ENCODE data around the gene ZNF548. TPM values are rescaled to one million over a fixed set of nuclear protein-coding genes. Genes with fewer than 3 reads are reported as not detected.
"Not testable (repeated sequence)": the region's sequence is repeated elsewhere in the genome, so short reads cannot be mapped to it uniquely, and the experiment has no call there.

ZNF548 gene
- total RNA-seq (2014; rRNA removed) = 12.6 and 14.5 TPM in 2 replicates
- 3.9 TPM for polyA plus RNA-seq (2012)

DNA sequence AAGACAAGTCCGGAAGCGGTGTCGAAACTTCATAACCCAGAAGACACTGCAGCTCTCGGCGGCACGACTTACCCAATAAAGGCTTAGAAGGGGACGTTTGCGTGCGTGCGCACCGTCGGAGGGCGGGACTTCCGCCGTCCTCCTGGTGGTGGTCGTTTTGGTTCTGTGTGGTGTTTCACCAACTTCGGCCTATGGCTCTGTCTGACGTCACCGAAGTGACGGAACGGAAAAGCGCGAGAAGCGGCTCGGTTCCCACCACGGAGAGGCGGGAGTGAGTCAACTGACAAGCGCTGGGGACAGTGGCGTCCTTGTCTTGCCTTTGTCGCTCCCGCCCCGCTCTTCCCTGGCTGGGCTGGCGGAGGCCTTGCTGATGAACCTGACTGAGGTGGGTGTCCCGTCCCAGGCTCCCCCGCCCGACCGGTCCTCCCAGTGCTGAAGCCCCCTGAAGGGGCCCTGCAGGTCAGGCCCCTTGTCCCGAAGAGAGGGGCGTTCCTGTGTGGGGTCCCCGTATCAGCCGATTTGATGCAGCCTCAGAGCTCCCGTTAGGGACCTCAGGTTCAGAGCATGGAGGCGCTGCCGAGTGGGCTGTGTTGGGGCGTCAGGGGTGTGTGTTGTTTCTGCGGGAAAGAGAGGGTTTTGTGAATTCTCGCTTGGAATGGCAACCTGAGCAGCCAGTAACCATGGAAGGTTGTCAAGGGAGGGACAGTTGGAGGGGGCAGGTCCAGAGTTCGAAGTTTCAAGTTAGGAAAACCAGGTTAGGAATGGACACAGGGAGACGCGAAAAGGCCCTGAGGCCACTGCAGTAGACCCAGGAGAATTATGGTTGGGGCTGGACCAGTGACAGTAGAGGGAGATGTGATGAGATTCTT, at the start of gene ZNF548:
Gene ZNF548 (plus strand): TSS at position 125 of the 869 bp plus-strand sequence. CDS start 246 bp downstream, at position 371.
- DNase-seq (ENCODE audit: low read depth) = peak; percentile 99

DNA sequence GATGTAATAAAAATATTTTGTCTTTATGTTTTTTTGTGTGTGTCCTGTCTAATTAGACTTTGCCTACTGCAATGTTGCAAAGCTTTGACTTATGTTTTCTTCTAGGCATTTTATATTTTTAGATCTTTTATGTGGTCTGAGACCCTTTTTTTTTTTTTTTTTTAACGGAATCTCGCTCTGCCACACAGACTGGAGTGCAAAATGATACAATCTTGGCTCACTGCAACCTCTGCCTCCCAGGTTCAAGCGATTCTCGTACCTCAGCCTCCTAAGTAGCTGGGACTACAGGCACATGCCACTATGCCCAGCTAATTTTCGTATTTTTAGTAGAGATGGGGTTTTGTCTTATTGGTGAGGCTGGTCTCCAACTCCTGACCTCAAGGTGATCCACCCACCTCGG, 47.1 kb upstream of the ZNF548 start:
- no peak for DNase-seq (ENCODE audit: low read depth)

DNA sequence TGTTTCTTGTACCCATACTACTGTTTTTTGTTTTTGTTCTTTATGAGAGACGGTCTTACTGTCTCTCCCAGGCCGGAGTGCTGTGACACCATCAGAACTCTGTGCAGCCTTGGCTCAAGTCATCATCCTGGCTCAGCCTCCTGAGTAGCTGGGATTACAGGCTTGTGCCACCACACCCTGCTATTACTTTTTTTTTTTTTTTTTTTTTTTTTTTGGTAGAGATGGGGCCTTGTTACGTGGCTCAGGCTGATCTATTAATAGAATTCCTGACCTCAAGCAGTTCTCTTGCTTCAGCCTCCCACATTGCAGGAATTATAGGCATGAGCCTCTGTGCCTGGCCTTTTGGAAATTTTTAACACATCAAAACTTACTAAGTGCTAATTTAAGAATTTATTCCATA, 41.5 kb upstream of the ZNF548 start:
- DNase-seq (ENCODE audit: low read depth) = peak; percentile 58

DNA sequence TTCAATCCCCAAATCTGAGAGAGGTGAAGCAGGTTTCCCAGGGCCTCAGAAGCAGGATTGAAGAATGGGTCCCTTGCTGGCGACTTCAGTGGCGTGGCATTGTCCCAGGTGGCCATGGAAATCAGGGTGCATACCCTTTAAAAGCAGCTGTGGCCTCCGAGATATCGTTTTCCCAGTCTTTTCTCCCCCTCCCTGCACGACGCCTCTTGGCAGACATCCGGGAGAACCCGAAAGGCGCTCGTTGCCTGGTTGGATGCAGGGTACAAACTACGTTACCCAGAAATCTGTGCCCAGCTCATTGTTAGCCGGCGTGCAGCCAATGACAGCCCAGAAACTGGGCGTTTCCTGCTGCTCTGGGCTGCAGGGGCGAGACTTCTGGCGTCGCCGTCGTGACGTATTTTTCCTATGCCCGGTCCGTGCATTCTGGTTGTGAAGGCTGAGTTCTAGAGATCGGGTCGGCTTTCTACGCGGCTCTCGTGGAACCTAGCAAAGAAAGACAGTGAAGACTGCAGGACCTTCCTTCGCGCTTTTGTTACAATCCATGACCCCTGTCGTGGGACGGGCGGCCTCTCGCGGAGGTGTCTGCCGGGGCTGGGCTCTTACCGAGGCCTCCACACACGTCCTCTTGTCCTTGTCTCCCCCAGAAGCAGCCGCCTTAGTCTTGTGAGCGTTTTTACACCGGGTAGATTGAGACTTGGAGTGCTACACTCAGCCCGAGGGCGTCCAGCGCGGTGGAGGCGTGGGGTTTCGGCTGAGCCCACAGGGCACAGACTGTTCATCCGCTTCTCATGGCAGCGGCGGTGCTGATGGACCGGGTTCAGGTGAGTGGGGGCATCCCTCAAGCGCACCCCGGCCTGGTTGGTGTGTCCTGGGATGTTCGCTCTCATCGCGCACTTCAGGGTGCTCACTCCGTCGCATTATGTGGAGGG, 38.5 kb upstream of the ZNF548 start, which contains the start of gene ZNF304:
Gene ZNF304 (plus strand): TSS at position 395 of the 929 bp plus-strand sequence. CDS start 394 bp downstream, at position 789.
- DNase-seq (ENCODE audit: low read depth) = peak; percentile 96

DNA sequence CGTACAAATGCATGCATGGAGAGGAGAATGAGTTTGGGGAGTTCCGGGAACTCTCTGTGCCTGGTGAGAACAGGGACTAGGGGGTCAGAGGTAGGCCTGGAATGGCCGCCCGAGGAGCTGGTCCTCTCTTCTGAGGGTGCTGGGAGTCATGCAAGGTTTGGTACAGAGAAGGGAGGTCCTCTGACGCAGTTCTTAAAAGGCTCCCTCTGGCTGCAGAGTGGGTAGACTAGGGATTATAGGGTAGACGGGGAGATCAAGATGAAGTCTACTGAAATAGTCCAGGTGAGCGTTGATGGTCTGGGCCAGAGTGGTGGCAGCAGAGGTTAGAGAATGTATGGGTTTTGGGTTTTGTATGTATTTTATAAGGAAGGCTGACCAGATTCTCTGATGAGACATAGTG, 37.8 kb upstream of the ZNF548 start:
- DNase-seq (ENCODE audit: low read depth) = peak; percentile 9

DNA sequence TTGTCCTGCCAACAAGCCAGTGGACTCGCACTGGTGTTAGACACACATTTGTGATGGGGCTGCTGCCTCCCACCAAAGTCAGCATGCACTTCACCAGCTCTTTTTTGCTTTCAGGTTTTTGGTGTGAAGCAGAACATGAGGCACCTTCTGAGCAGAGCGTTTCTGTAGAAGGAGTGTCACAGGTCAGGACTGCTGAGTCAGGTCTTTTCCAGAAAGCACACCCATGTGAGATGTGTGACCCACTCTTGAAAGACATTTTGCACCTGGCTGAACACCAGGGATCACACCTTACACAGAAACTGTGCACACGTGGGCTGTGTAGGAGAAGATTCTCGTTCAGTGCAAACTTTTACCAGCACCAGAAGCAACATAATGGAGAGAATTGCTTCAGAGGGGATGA, 33.7 kb upstream of the ZNF548 start:
- DNase-seq (ENCODE audit: low read depth) = no peak

DNA sequence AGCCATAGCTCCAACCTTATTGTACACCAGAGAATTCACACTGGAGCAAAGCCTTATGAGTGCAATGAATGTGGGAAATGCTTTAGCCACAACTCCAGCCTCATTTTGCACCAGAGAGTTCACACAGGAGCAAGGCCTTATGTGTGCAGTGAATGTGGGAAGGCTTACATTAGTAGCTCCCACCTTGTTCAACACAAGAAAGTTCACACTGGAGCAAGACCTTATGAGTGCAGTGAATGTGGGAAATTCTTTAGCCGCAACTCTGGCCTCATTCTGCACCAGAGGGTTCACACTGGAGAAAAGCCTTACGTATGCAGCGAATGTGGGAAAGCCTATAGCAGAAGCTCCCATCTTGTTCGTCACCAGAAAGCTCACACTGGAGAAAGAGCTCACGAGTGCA, 32.2 kb upstream of the ZNF548 start:
- DNase-seq (ENCODE audit: low read depth) = no peak

DNA sequence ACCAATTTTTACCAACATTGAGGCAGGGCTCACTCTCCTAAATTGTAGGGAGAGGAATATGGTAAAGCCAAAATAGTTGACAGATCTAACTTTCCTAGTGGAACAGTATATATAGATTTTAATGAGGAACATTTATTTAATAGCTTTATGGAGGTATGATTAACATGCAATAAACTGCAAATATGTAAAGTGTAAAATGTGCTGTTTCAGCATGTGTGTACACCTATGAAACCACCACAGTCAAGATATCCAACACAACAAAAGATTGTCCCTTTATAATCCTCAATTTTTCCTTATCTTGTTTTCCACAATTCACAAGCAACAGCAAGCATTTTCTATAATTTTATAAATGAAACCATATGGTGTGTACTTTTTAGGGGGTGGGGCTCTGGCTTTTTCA, 30.4 kb upstream of the ZNF548 start:
- DNase-seq (ENCODE audit: low read depth) = no peak

DNA sequence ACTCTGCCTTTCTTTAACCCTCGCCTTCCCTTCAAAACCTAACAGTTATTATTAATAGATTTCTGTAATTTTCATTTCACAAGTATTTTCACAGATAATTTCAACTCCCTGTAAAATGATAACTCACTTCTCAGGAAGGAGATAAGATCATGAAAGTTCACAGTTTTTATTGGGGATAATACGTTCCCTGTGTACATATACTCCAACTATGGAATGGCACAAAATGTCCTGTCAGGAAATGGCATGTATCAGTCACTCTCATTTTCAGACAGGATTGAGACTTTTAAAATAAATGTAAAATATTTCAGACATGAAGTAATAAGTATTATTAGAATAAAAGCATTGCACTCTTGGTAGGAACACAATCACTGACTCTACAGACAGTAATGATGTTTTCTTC, 27.2 kb upstream of the ZNF548 start:
- DNase-seq (ENCODE audit: low read depth) = no peak

DNA sequence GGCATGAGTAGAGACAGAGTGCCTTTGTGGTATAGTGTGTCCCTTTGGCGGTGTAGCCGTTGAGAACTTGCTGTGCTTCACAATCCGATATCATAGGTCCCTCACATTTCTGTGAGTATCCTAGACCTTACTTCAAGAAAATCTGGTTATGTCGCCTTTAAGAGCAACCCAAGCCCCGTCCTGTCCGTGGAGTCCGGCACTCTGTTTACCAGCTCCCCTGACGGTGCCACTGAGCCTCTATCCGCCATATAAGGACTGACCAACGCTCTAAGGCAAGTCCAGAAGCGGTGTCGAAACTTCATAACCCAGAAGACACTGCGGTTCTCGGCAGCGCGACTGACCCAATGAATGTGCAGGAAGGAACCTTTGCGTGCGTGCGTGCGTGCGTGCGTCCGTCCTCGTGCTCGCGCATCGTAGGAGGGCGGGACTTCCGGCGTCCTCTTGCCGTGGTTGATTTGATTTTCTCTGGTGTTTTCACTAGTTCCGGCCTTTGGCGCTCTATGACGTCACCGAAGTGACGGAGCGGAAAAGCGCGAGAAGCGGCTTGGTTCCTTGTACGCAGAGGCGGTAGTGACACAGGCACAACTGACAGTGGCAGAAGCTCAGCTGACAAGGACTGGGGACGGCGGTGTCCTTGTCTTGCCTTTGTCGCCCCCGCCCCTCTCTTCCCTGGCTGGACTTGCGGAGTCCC, 26.5 kb upstream of the ZNF548 start, which contains the start of the genes TRAPPC2B and ZNF547:
Gene TRAPPC2B (plus strand): TSS at position 555 of the 691 bp plus-strand sequence. CDS start 1,283 bp downstream, outside the sequence.
Gene ZNF547 (plus strand): TSS at position 555 of the 691 bp plus-strand sequence. CDS start 5,005 bp downstream, outside the sequence.
- peak; percentile 99 for DNase-seq (ENCODE audit: low read depth)

DNA sequence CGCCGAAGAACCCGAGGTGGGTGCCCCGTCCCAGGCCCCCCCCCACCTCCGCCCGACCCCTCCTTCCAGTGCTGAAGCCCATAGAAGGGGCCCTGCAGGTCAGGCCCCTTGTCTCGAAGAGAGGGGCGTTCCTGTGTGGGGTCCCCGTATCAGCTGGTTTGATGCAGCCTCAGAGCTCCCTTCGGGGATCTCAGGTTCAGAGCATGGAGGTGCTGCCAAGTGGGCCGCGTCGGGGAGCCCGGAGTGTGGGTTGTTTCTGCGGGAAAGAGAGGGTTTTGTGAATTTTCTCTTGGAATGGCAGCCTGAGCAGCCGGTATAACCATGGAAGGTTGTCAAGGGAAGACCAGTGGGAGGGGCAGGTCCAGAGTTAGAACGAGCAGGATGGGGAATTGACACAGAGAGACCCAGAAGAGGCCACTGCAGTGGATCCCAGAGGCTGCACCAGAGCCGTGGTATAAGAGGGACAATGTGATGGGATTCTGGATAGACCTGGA, 25.9 kb upstream of the ZNF548 start:
- DNase-seq (ENCODE audit: low read depth) = no peak

DNA sequence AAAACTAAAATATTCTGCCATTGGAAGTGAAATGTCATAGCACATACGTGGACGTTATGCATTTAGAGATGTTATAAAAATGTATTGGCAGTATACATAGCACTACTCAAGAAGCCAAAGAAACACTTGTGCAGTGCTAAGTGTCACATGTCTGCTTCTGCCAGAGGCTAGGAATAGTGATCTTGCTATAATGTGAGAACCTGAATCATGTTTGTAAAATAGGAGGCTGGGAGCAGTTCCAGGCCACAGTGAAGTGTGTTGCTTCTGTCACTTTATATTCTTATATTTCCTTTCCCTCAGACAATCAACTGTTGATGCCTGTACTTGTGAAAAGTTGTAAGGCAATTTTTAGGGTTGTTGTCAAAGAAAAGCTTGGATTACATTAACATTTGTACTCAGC, 22.9 kb upstream of the ZNF548 start:
- DNase-seq (ENCODE audit: low read depth) = no peak

DNA sequence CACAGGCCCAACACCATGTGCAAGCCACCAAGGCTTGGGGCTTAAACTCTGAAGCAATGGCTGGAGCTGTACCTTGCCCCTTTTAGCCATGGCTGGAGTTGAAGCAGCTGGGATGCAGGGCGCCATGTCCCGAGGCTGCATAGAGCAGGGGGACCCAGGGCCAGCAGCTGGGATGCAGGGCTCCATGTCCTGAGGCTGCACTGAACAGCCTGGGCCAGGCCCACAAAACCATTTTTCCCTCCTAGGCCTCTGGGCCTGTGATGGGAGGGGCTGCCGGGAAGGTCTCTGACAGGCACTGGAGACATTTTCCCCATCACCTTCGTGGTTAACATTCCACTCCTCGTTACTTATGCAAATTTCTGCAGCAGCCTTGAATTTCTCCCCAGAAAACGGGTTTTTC, 15.5 kb upstream of the ZNF548 start:
- no peak for DNase-seq (ENCODE audit: low read depth)

DNA sequence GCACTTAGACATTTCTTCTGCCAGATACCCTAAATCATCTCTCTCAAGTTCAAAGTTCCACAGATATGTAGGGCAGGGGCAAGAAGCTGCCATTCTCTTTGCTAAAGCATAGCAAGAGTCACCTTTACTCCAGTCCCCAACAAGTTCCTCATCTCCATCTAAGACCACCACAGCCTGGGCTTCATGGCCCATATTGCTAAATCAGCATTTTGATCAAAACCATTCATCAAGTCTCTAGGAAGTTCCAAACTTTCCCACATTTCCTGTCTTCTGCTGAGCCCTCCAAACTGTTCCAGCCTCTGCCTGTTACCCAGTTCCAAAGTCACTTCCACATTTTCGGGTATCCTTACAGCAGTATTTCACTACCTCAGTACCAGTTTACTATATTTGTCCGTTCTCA, 15.0 kb upstream of the ZNF548 start:
- DNase-seq (ENCODE audit: low read depth) = not testable (repeated sequence)

DNA sequence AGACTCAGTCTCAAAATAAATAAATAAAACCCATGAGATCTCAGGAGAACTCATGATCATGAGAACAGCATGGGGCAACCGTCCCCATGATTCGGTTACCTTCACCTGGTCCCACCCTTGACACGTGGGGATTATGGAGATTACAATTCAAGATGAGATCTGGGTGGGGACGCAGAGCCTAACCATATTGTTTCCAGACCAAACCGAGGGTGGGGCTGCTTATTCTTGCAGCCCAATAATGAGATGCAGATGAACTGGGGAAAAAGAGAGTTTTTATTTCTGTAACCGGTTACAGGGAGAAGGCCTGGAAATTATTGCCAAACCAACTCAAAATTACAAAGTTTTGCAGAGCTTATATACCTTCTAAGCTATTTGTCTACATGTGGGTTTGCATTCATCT, 13.5 kb upstream of the ZNF548 start:
- no peak for DNase-seq (ENCODE audit: low read depth)

DNA sequence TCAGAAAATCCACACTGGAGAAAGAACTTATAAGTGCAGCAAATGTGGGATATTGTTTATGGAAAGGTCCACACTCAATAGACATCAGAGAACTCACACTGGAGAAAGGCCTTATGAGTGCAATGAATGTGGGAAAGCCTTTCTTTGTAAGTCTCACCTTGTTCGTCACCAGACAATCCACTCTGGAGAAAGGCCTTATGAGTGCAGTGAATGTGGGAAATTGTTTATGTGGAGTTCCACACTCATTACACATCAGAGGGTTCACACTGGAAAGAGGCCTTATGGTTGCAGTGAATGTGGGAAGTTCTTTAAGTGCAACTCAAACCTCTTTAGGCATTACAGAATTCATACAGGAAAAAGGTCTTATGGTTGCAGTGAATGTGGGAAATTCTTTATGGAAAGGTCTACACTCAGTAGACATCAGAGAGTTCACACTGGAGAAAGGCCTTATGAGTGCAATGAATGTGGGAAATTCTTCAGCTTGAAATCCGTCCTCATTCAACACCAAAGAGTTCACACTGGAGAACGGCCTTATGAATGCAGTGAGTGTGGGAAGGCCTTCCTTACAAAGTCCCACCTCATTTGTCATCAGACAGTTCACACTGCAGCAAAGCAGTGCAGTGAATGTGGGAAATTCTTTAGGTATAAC, 12.0 kb upstream of the ZNF548 start:
- no peak for DNase-seq (ENCODE audit: low read depth)

DNA sequence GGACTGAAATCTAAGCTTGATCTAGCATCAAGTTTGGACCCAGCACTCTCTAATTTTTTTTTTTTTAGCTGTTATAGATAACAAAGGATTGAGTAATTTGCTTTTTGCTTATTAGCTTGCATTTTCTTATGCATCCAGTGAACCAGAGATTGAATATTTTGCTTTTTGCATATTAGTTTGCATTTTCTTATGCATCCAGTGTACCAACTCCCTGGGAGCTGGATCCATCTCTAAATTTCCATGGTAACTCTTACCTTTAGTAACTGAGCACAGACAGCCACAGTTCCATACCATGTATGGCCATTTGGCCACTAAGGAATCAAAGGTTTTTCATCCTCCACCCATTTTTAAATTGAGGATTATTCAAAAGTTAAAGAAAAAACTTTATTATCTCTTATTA, 8.7 kb upstream of the ZNF548 start:
- no peak for DNase-seq (ENCODE audit: low read depth)

DNA sequence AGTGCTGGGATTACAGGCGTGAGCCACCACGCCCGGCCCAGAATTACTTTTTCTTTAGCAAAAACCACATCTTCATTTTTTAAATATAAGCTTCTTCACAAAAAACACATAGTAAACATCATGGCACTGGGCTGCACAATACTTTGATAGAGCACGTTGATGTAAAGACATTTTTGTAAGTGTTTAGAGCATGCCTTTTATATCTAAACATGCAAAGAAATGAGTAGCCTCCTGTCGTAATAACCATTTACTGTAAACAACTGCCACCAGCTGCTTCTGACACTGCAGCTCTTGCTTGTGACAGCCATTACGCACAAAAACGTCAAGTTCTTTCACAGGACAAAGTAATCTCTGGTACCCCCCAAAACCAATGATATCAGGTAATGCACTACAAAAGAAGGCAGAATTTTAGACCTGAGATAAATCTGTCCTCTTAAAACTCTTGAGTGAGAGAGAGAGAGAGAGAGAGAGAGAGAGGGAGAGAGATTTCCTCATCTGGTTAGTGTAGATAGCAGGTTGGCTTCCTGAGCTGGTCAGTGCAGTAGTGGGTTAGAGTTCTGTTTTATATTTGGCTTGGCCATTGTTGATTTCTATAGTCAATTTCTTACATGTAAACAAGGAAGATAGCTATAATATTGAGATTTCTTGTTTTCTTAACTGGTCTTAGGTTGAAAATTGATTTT, 6.7 kb upstream of the ZNF548 start:
- no peak for DNase-seq (ENCODE audit: low read depth)

DNA sequence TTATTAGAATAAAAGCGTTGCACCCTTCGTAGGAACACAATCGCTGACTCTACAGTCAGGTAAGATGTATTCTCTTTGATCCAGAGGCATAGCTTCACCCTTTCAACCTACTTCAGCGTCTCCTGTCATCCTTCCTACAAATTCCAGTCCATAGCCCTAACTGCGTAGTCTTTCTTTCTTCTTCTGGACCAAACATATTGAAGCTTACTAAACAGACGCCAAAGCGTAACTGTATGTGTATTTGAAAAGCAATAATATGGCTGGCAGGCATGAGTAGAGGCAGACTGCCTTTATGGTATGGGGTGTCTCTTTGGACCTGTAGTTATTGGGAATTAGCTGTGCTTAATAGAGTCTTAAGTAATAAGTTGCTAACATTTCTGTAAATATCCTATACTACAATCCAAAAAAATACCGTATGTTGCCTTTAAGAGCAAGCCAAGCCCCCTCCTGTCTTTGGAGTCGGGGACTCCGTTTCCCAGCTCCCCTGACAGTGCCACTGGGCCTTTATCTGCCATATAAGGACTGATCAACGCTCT, 392 bp upstream of the ZNF548 start:
- DNase-seq (ENCODE audit: low read depth) = no peak

DNA sequence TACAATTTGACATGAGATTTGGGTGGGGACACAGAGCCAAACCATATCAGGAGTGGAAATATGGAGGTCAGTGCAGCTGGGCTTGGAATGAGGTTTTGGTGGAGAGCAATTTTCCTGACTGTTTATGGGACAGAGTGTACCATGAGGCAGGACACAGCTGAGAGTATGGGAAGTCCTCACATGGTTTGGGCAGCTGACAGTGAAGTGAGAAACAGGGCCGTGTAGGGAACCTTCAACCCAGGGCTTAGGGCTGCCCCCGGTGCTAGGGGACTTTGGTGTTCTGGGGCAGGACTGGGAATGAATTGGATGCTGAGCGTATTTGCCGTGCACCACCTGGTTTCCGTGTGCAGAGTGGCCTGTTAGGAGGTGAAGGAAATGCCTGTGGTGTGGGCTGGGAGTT, 6.1 kb downstream of the ZNF548 start:
- DNase-seq (ENCODE audit: low read depth) = no peak

All from LHCN-M2 (cell line).